ENCODE measurements around the gene FUT6. TPM values are rescaled to one million over a fixed set of nuclear protein-coding genes. Genes with fewer than 3 reads are reported as not detected.

Gene FUT6
- polyA plus RNA-seq, 3 donors from 2014 or later: not detected

DNA sequence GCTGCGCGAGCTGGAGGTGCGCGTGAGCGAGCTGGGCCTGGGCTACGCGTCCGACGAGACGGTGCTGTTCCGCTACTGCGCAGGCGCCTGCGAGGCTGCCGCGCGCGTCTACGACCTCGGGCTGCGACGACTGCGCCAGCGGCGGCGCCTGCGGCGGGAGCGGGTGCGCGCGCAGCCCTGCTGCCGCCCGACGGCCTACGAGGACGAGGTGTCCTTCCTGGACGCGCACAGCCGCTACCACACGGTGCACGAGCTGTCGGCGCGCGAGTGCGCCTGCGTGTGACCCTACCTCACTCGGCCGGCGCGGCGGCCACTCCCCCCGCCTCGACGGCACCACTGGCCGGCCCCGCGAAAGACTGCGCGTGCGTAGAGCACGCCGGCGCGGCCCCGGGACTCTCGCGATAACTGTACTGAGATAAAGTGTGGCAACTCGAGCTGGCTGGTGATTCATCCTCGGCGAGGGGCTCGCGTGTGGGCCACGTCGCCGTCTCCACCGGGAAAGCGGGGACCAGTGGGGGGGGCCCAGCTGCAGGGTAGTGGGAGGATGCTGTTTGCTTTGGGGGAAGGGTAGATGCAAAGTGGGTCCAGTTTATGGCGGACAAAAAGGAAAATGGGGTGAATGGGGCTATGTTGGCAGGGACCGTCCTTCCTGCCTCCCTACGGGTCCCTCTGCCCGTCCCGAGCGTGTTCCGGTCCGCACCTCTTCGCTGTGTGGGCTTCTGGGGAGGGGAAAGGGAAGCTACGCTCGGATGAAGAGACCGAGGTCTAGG is 11.4 kb downstream of the FUT6 start:
- no peaks in the 10 kb centered on the region for H3K36me3 Mint-ChIP-seq
- H3K9me3 Mint-ChIP-seq: peaks cover 0 to 1% (median 0%) of the 10 kb centered on the region in 6 donors
- peaks cover 5 to 21% of the 10 kb centered on the region in 2 donors for H3K4me1 Mint-ChIP-seq
- peak overlapping the region; percentile 89 to 97 (median 93) for H3K4me3 Mint-ChIP-seq
- peak overlapping the region; percentile 87 to 98 (median 92) for H3K27ac Mint-ChIP-seq
- peak; percentile 95 to 96 (median 96) for DNase-seq
- peaks cover 5 to 15% (median 13%) of the 10 kb centered on the region in 3 donors for H3K27me3 Mint-ChIP-seq (ENCODE audit: low read depth in 3 of 3)

- Mint-ChIP-seq H3K4me3 (peak overlapping the region; percentile 81 to 93 (median 87)), H3K4me1 (peaks cover 5 to 21% of the 10 kb centered on the region in 2 donors), H3K27ac (peak overlapping the region; percentile 80 to 98 (median 88)), H3K9me3 (peaks cover 0 to 1% (median 0%) of the 10 kb centered on the region in 6 donors), H3K27me3 (ENCODE audit: low read depth in 3 of 3) (peaks cover 5 to 15% (median 13%) of the 10 kb centered on the region in 3 donors), H3K36me3 (no peaks in the 10 kb centered on the region)
- DNase-seq: no peak
Measured at GRCh38 chr19:5827342-5827890, 12.1 kb downstream of the FUT6 start.

- H3K27ac Mint-ChIP-seq: peak overlapping the region; percentile 80 to 98 (median 88)
- peaks cover 5 to 21% of the 10 kb centered on the region in 2 donors for H3K4me1 Mint-ChIP-seq
- peaks cover 5 to 15% (median 12%) of the 10 kb centered on the region in 3 donors for H3K27me3 Mint-ChIP-seq (ENCODE audit: low read depth in 3 of 3)
- H3K4me3 Mint-ChIP-seq: peak overlapping the region; percentile 79 to 87 (median 81)
- no peak for DNase-seq
- peaks cover 0 to 2% (median 0%) of the 10 kb centered on the region in 6 donors for H3K9me3 Mint-ChIP-seq
- no peaks in the 10 kb centered on the region for H3K36me3 Mint-ChIP-seq
Measured at GRCh38 chr19:5826531-5827341, 12.8 kb downstream of the FUT6 start.

- Mint-ChIP-seq H3K9me3 (peaks cover 0 to 6% (median 0%) of the 10 kb centered on the region in 6 donors), H3K27ac (no peak overlapping the region)
Measured at GRCh38 chr19:5825178-5825577, 14.3 kb downstream of the FUT6 start.

GRCh38 chr19:5824751-5825150 is 14.8 kb downstream of the FUT6 start:
- no peak overlapping the region for H3K27ac Mint-ChIP-seq
- peaks cover 5 to 14% (median 10%) of the 10 kb centered on the region in 3 donors for H3K27me3 Mint-ChIP-seq (ENCODE audit: low read depth in 3 of 3)
- DNase-seq: no peak
- peaks cover 5 to 18% of the 10 kb centered on the region in 2 donors for H3K4me1 Mint-ChIP-seq
- peaks cover 0 to 6% (median 0%) of the 10 kb centered on the region in 6 donors for H3K9me3 Mint-ChIP-seq
- no peak overlapping the region for H3K4me3 Mint-ChIP-seq
- H3K36me3 Mint-ChIP-seq: no peaks in the 10 kb centered on the region

More at GRCh38 chr19:5825178-5825577, 14.3 kb downstream of the FUT6 start:
- Mint-ChIP-seq H3K36me3 (no peaks in the 10 kb centered on the region), H3K27me3 (ENCODE audit: low read depth in 3 of 3) (peaks cover 5 to 14% (median 14%) of the 10 kb centered on the region in 3 donors), H3K4me1 (peaks cover 5 to 20% of the 10 kb centered on the region in 2 donors), H3K4me3 (no peak overlapping the region)
- no peak for DNase-seq

DNA sequence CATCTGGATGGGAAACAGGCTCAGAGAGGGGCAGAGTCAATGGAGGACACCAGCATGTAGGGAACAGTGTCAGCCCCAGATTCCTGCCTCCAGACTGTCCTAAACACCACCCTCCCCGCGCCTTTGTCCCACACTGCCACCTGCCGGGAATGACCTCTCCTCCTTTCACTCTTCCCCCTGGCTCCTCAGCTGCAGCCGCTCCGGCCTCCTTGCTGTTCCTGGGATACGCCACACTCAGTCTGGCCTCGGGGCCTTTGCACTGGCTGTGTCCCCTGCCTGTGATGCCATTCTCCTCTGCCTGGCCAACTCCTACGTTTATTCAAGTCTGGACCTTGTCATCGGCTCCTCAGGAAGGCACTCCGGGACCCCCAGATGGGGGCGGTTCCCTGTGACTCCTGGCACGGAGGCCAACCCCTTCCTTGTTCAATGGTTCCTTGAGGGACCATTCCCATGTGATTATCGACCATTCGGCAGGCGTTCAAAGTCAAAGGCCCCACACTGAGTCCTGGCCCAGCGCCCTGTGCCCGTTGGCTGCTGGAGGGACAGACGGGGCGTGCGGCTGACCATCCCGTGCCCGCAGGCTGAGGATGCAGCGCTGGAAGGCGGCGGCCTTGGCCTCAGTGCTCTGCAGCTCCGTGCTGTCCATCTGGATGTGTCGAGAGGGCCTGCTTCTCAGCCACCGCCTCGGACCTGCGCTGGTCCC is 15.8 kb downstream of the FUT6 start:
- Mint-ChIP-seq H3K4me1 (peaks cover 5 to 17% of the 10 kb centered on the region in 2 donors), H3K9me3 (peaks cover 0 to 6% (median 0%) of the 10 kb centered on the region in 6 donors), H3K36me3 (no peaks in the 10 kb centered on the region), H3K27ac (no peak overlapping the region), H3K4me3 (no peak overlapping the region), H3K27me3 (ENCODE audit: low read depth in 3 of 3) (peaks cover 5 to 14% (median 10%) of the 10 kb centered on the region in 3 donors)
- DNase-seq: no peak

- H3K4me1 Mint-ChIP-seq: peaks cover 5 to 11% of the 10 kb centered on the region in 2 donors
- peaks cover 0 to 9% (median 5%) of the 10 kb centered on the region in 3 donors for H3K27me3 Mint-ChIP-seq (ENCODE audit: low read depth in 3 of 3)
- no peak for DNase-seq
- peaks cover 0 to 6% (median 0%) of the 10 kb centered on the region in 6 donors for H3K9me3 Mint-ChIP-seq
- no peak overlapping the region for H3K27ac Mint-ChIP-seq
- H3K36me3 Mint-ChIP-seq: no peaks in the 10 kb centered on the region
- no peak overlapping the region for H3K4me3 Mint-ChIP-seq
Measured at GRCh38 chr19:5822181-5822844, 17.2 kb downstream of the FUT6 start.

DNA sequence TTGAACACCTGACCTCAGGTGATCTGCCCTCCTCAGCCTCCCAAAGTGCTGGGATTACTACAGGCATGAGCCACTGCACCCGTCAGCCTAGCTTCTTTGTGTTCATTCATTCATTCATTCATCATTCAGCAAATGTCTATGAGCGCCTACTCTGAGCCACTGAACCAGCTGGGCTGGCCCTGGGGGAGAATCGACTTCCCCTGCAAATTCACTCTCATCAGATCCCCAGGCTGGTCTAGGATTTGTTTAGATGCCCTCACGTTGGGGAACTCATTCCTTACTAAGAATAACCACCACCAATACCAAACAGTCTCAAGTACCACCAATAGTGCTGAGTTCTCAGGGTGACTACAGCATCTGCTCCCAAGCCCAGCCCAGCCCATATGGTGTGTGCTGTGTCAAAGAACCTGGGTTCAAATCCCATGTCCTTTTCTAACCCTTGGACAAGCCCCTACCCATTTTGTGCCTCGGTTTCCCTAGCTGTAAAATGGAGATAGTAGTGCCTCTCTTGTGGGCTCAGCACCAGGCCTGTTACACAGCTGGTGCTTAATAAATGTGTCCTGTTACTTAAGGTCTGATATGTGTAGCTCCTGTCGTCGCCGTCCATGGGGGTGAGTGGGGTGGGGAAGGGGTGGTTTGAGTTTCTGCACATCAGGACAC is 17.9 kb downstream of the FUT6 start:
- no peaks in the 10 kb centered on the region for H3K36me3 Mint-ChIP-seq
- H3K27me3 Mint-ChIP-seq (ENCODE audit: low read depth in 3 of 3): peaks cover 0 to 5% (median 5%) of the 10 kb centered on the region in 3 donors
- no peak overlapping the region for H3K4me3 Mint-ChIP-seq
- H3K27ac Mint-ChIP-seq: no peak overlapping the region
- peaks cover 0 to 4% of the 10 kb centered on the region in 2 donors for H3K4me1 Mint-ChIP-seq
- H3K9me3 Mint-ChIP-seq: peaks cover 0 to 6% (median 0%) of the 10 kb centered on the region in 6 donors
- no peak for DNase-seq

DNA sequence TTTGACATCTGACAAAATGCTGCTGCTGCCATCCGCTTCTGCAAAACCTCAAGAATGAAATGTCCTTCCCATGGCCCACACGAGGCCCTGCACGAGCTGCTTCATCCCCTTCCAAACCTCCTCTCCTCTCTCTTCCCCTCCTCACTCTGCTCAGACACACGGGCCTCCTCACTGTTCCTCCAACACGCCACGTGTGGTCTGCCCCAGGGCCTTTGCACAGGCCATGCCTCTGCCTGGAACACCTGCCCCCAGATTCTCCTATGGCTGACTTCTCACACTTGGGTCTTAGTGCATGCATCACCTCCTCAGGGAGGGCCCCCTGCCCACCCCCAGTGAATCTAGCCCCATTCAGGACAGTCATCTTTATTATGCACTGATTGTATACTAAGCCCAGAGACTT is 18.7 kb downstream of the FUT6 start:
- H3K4me3 Mint-ChIP-seq: no peak overlapping the region
- no peaks in the 10 kb centered on the region for H3K36me3 Mint-ChIP-seq
- no peak overlapping the region for H3K27ac Mint-ChIP-seq
- no peak for DNase-seq
- H3K27me3 Mint-ChIP-seq (ENCODE audit: low read depth in 3 of 3): peaks cover 0 to 5% (median 5%) of the 10 kb centered on the region in 3 donors
- H3K9me3 Mint-ChIP-seq: peaks cover 0 to 6% (median 0%) of the 10 kb centered on the region in 6 donors
- peaks cover 0 to 2% of the 10 kb centered on the region in 2 donors for H3K4me1 Mint-ChIP-seq

DNA sequence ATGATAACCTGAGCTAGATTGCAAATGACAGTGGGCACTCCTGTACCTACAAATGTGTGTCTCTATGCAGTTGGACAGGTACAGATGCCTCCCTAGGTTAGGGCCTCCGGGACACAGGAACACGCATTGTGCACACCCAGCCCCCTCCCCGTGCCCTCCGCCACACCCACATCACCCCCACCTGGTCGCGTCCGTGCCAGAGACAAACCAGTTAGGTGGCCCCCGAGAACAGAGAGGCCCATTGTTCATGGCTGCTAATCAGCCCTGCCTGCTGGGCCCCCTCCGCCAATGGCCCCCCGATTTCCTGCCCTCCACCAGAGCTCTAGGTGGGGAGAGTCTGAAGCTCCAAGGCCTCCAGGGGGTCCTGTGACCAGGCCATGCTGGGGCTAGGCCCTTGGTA is 20.9 kb downstream of the FUT6 start:
- Mint-ChIP-seq H3K4me1 (peaks cover 0 to 2% of the 10 kb centered on the region in 2 donors), H3K36me3 (no peaks in the 10 kb centered on the region), H3K27me3 (ENCODE audit: low read depth in 3 of 3) (peaks cover 0 to 6% (median 3%) of the 10 kb centered on the region in 3 donors), H3K4me3 (no peak overlapping the region), H3K27ac (no peak overlapping the region), H3K9me3 (peaks cover 0 to 5% (median 0%) of the 10 kb centered on the region in 6 donors)
- DNase-seq: no peak

DNA sequence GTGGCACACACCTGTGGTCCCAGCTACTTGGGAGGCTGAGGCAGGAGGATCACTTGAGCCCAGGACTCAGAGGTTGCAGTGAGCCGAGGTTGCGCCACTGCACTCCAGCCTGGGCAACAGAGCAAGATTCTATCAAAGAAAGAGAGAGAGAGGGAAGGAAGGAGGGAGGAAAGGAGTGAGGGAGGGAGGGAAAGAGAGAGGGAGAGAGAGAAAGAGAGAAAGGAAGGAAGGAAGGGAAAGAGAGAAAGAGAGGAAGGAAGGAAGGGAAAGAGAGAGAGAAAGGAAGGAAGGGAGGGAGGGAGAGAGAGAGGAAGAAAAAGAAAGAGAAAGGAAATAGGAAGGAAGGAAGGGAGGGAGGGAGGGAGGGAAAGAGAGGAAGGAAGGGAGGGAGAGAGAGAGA is 22.3 kb downstream of the FUT6 start:
- peaks cover 0 to 5% (median 0%) of the 10 kb centered on the region in 6 donors for H3K9me3 Mint-ChIP-seq
- no peak for DNase-seq
- no peak overlapping the region for H3K27ac Mint-ChIP-seq
- no peak overlapping the region for H3K4me3 Mint-ChIP-seq
- peaks cover 0 to 6% (median 3%) of the 10 kb centered on the region in 3 donors for H3K27me3 Mint-ChIP-seq (ENCODE audit: low read depth in 3 of 3)
- H3K4me1 Mint-ChIP-seq: peaks cover 0 to 2% of the 10 kb centered on the region in 2 donors
- no peaks in the 10 kb centered on the region for H3K36me3 Mint-ChIP-seq

DNA sequence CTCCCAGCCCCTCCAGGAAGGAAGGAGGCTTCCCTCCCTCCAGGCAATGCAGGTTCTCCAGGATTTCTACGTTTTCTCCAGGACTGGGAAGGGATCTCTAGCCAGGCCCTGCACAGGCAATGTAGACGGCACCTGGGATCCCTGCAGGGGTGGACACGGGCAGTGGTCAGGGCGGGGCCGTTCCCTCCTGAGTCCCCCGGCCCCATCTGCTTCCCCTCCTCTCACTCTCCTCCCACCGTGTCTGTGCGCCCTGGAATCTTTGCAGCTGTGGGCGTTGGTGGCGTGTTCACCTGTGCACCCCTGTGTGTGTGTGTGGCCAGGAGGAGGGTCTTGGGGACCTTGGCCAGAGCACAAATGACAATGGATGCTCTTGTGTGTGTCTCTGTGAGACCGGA is 24.7 kb downstream of the FUT6 start:
- Mint-ChIP-seq H3K4me3 (no peak overlapping the region), H3K9me3 (peaks cover 0 to 1% (median 0%) of the 10 kb centered on the region in 6 donors), H3K27me3 (ENCODE audit: low read depth in 3 of 3) (peaks cover 0 to 6% (median under 1%) of the 10 kb centered on the region in 3 donors), H3K36me3 (no peaks in the 10 kb centered on the region), H3K4me1 (peaks cover 0 to 2% of the 10 kb centered on the region in 2 donors), H3K27ac (peak overlapping the region in 1 of 6 donors; percentile 64)
- no peak for DNase-seq

Data from immature natural killer cell (primary cell).